Osteoblast (primary cell): Measurements from ENCODE around the gene FOXN3. TPM values are rescaled to one million over a fixed set of nuclear protein-coding genes. Genes with fewer than 3 reads are reported as not detected.

Experiments used
- DNase-seq: peaks from one replicate; pipeline ENCODE4 v3.0.0; 2011; ENCODE audit warnings: low spot score, mixed read lengths; ENCODE audit not compliant: insufficient read length; ENCODE audit errors: missing footprints
- H2AFZ ChIP-seq: 2 replicates; pipeline ENCODE4 v1.6.0; 2011; ENCODE audit warnings: mild to moderate bottlenecking, low read length
- H3K27ac ChIP-seq: 2 replicates; pipeline ENCODE4 v1.5.1; 2011; ENCODE audit warnings: mild to moderate bottlenecking, low read depth, low read length, moderate library complexity
- H3K27me3 ChIP-seq: 2 replicates; pipeline ENCODE4 v1.6.0; 2012; ENCODE audit warnings: mild to moderate bottlenecking, control low read depth, inconsistent platforms, low read length, moderate library complexity; ENCODE audit not compliant: insufficient read depth
- H3K36me3 ChIP-seq: 2 replicates; pipeline ENCODE4 v1.5.1; 2011; ENCODE audit warnings: mild to moderate bottlenecking, low read length, control low read depth, moderate library complexity; ENCODE audit not compliant: insufficient read depth
- H3K4me1 ChIP-seq: 2 replicates; pipeline ENCODE4 v1.5.1; 2011; ENCODE audit warnings: mild to moderate bottlenecking, low read length, control low read depth, moderate library complexity; ENCODE audit not compliant: insufficient read depth
- H3K4me2 ChIP-seq: 2 replicates; pipeline ENCODE4 v1.6.0; 2011; ENCODE audit warnings: mild to moderate bottlenecking, low read length; ENCODE audit not compliant: insufficient read depth
- H3K4me3 ChIP-seq: fragments of 200-600 bp; sonication (generic); 3 replicates; pipeline ENCODE4 v1.5.1; 2012; ENCODE audit warnings: mild to moderate bottlenecking, low read length, inconsistent platforms; ENCODE audit not compliant: insufficient read depth
- H3K79me2 ChIP-seq: 2 replicates; pipeline ENCODE4 v1.6.0; 2012; ENCODE audit warnings: mild to moderate bottlenecking, low read length, control low read depth, inconsistent platforms; ENCODE audit not compliant: insufficient read depth
- H3K9me3 ChIP-seq: 2 replicates; pipeline ENCODE4 v1.5.1; 2011; ENCODE audit warnings: low read depth, low read length, control low read depth
- H4K20me1 ChIP-seq: 2 replicates; pipeline ENCODE4 v1.6.0; 2012; ENCODE audit warnings: mild to moderate bottlenecking, low read length, control low read depth; ENCODE audit not compliant: insufficient read depth
- total RNA-seq: library from RNA; depleted of rRNA; stranded (reverse); fragments of >200 nt; gene quantifications from 2 replicates; pipeline ENCODE4 v1.2.3, GENCODE V29; 2012
- TF ChIP-seq, protein P1 (sequence below): IDR thresholded peaks from 2 replicates; pipeline ENCODE4 v1.5.1; 2011; ENCODE audit warnings: mild to moderate bottlenecking, low read depth, low read length, moderate library complexity; ENCODE audit errors: extremely low read depth

FOXN3 gene
- total RNA-seq, 1 donor, result 49.9 TPM

DNA sequence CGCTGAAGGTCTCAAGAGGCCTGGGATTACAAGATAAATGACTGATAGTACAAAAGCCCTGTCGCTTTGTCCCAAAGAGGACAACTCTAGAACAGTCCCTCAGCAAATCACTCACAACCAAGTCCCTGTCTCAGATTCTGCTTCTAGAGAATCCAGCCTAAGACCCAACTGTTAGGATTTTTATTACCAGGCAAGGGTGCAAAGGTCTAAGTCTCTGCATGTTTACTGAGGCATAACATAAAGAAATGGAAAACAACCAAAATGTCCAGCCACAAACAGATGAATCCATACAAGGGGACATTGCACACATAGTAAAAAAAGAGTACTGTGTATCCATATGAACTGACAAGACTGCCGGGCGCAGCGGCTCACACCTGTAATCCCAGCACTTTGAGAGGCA, 104.1 kb downstream of the FOXN3 start:
- Histone ChIP-seq H3K4me2 (no peak overlapping the region), H3K9me3 (no peaks in the 10 kb centered on the region), H3K36me3 (no peaks in the 10 kb centered on the region), H2AFZ (no peak overlapping the region), H3K4me3 (no peak overlapping the region), H4K20me1 (no peaks in the 10 kb centered on the region), H3K27me3 (no peaks in the 10 kb centered on the region), H3K4me1 (peaks cover 9% of the 10 kb centered on the region), H3K27ac (no peak overlapping the region), H3K79me2 (peaks cover 2% of the 10 kb centered on the region)
- DNase-seq, result no peak
- TF ChIP-seq, protein P1, sequence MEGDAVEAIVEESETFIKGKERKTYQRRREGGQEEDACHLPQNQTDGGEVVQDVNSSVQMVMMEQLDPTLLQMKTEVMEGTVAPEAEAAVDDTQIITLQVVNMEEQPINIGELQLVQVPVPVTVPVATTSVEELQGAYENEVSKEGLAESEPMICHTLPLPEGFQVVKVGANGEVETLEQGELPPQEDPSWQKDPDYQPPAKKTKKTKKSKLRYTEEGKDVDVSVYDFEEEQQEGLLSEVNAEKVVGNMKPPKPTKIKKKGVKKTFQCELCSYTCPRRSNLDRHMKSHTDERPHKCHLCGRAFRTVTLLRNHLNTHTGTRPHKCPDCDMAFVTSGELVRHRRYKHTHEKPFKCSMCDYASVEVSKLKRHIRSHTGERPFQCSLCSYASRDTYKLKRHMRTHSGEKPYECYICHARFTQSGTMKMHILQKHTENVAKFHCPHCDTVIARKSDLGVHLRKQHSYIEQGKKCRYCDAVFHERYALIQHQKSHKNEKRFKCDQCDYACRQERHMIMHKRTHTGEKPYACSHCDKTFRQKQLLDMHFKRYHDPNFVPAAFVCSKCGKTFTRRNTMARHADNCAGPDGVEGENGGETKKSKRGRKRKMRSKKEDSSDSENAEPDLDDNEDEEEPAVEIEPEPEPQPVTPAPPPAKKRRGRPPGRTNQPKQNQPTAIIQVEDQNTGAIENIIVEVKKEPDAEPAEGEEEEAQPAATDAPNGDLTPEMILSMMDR, result no peak

DNA sequence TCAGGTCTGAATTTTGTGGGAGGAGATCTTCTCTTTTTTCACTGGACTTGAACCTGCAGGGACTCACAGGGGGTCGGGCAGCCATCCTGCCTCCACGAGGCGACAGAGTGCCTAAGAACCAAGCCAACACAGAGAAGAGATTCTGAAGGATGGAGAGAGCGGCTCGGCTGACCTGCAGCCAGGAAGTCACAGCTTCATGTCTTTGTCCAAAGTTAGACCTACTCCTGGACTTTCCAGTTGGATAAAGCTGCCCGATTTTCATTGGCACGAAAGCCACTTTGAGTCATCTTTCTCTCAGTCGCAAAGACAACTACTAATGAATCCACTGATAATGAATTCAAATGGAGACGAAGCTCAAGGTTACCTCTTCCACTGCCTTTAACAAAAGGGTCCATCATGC, 106.8 kb downstream of the FOXN3 start:
- TF ChIP-seq, protein P1, result no peak
- no peaks in the 10 kb centered on the region for H3K9me3 ChIP-seq
- H2AFZ ChIP-seq, result no peak overlapping the region
- no peak overlapping the region for H3K4me2 ChIP-seq
- H4K20me1 ChIP-seq, result no peaks in the 10 kb centered on the region
- no peak overlapping the region for H3K27ac ChIP-seq
- no peak for DNase-seq
- H3K79me2 ChIP-seq, result peaks cover 2% of the 10 kb centered on the region
- no peak overlapping the region for H3K4me3 ChIP-seq
- peaks cover 15% of the 10 kb centered on the region for H3K4me1 ChIP-seq
- no peaks in the 10 kb centered on the region for H3K27me3 ChIP-seq
- no peaks in the 10 kb centered on the region for H3K36me3 ChIP-seq

DNA sequence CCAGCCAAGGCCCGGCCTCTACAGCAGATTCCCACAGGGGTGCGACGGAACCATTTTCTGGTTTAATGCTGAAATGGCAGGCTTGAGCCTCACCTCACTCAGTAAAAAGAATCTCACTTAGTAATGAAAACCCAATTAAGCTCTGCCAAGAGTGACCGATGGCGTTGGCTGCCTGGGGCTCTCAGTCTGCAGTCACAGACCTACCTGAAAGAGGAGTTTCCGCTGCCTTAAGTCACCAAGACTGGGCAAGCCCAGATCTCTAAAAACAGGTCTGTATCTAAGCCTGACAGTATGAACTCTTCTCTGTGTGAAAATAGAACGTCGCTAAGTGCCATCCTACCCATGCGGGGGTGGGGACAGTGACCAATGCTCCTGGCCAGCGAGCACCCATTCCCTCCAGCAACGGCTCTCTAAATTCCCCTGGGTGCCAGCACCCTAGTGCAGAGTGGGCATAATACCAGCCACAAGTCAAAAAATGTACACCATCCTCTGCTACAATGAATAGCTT, 107.3 kb downstream of the FOXN3 start:
- Histone ChIP-seq H2AFZ (no peak overlapping the region), H3K4me2 (no peak overlapping the region), H3K36me3 (no peaks in the 10 kb centered on the region), H3K27me3 (no peaks in the 10 kb centered on the region), H3K4me3 (no peak overlapping the region), H3K79me2 (peaks cover 2% of the 10 kb centered on the region), H3K27ac (no peak overlapping the region), H3K4me1 (peaks cover 20% of the 10 kb centered on the region), H3K9me3 (no peaks in the 10 kb centered on the region), H4K20me1 (no peaks in the 10 kb centered on the region)
- no peak for DNase-seq
- TF ChIP-seq, protein P1, result no peak

DNA sequence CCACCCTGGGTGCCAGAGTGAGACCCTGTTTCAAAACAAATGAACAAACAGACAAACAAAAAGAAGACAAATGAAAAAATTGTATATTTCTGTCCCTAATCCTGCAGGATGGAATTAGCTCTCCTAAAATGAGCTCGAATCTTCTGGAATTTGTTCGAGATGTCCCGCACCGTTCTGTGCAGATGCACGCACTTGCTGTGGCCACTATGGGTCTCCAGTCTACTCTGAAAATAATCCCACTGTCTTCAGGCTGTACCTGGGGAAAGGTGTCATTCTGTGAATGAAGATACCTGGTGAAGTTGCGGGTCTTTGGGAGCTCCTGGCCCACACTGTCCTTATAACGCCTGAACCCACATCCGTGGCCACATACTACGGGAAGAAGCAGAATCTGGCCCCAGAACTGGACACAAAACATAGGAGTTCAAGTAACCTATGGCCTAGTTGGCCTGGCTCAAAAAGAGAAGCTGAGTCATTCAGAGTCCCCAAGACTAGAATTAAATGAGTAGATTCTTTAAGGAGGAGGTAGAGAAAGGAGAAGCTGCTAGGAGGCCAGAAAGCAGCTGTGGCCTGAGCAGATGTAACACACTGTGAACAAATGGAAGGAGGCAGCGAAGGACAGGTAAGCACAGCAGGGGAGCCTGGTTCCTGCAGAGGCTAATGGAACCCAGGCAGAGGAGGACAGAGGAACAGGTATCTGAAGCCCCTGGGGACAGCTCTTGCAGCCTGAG, 108.6 kb downstream of the FOXN3 start:
- H3K27me3 ChIP-seq, result no peaks in the 10 kb centered on the region
- TF ChIP-seq, protein P1, result no peak
- no peak overlapping the region for H2AFZ ChIP-seq
- H3K36me3 ChIP-seq, result no peaks in the 10 kb centered on the region
- peak; percentile 72 for DNase-seq
- no peaks in the 10 kb centered on the region for H3K9me3 ChIP-seq
- H3K27ac ChIP-seq, result no peak overlapping the region
- H4K20me1 ChIP-seq, result no peaks in the 10 kb centered on the region
- H3K79me2 ChIP-seq, result peaks cover 2% of the 10 kb centered on the region
- peak overlapping the region; percentile 31 for H3K4me2 ChIP-seq
- peaks cover 33% of the 10 kb centered on the region for H3K4me1 ChIP-seq
- no peak overlapping the region for H3K4me3 ChIP-seq
